Measurements from ENCODE around the gene RASL12. TPM values are rescaled to one million over a fixed set of nuclear protein-coding genes. Genes with fewer than 3 reads are reported as not detected.

The RASL12 gene
- total and polyA plus RNA-seq, 3 donors from 2014 or later = 43.9 to 75.2 (median 64.7) TPM

GRCh38 chr15:65041787-65042186 lies 26.0 kb downstream of the RASL12 start:
- Histone ChIP-seq H3K4me3 (no peak overlapping the region), H3K27ac (no peak overlapping the region), H3K36me3 (ENCODE audit: low read depth, missing control alignments) (no peaks in the 10 kb centered on the region), H3K27me3 (no peaks in the 10 kb centered on the region), H3K9me3 (no peaks in the 10 kb centered on the region), H3K4me1 (no peaks in the 10 kb centered on the region)
- WGBS, 2 donors = 91 to 93% methylated on average over 2 of the region's 2 CpGs
- DNase-seq = no peak
- TF ChIP-seq CTCF (IDR thresholded peaks at IDR 0.05) = no peak
- no peak for TF ChIP-seq POLR2A (IDR thresholded peaks at IDR 0.05)
- intact Hi-C loops (cut with DNase I; ENCODE audit: low total_unique reads) = no loop called here

- TF ChIP-seq POLR2A (IDR thresholded peaks at IDR 0.05) (no peak), CTCF (IDR thresholded peaks at IDR 0.05) (no peak)
- 90 to 91% methylated on average over 6 of the region's 6 CpGs for WGBS, 2 donors
- intact Hi-C loops (cut with DNase I; ENCODE audit: low total_unique reads) = no loop called here
- Histone ChIP-seq H3K27ac (no peak overlapping the region), H3K36me3 (ENCODE audit: low read depth, missing control alignments) (no peaks in the 10 kb centered on the region), H3K27me3 (no peaks in the 10 kb centered on the region), H3K9me3 (no peaks in the 10 kb centered on the region), H3K4me1 (no peaks in the 10 kb centered on the region), H3K4me3 (no peak overlapping the region)
- no peak for DNase-seq
Observed at GRCh38 chr15:65040461-65040860, 27.3 kb downstream of the RASL12 start.

- no peak overlapping the region for H3K27ac ChIP-seq
- intact Hi-C loops (cut with DNase I; ENCODE audit: low total_unique reads) = loop anchor here (10.0 kb wide), 1 partner anchor 46 kb away; no protein-coding TSS in a partner anchor
- H3K4me1 ChIP-seq = no peaks in the 10 kb centered on the region
Observed at GRCh38 chr15:65038836-65039235, 29.0 kb downstream of the RASL12 start.

GRCh38 chr15:65038428-65038827 lies 29.4 kb downstream of the RASL12 start:
- Histone ChIP-seq H3K4me1 (no peaks in the 10 kb centered on the region), H3K36me3 (ENCODE audit: low read depth, missing control alignments) (no peaks in the 10 kb centered on the region), H3K4me3 (no peak overlapping the region), H3K27me3 (no peaks in the 10 kb centered on the region), H3K9me3 (no peaks in the 10 kb centered on the region), H3K27ac (no peak overlapping the region)
- no peak for DNase-seq
- TF ChIP-seq POLR2A (IDR thresholded peaks at IDR 0.05) (no peak), CTCF (IDR thresholded peaks at IDR 0.05) (no peak)
- intact Hi-C loops (cut with DNase I; ENCODE audit: low total_unique reads) = loop anchor here (10.0 kb wide), 1 partner anchor 46 kb away; no protein-coding TSS in a partner anchor
- 94 to 98% methylated on average over 3 of the region's 3 CpGs for WGBS, 2 donors

More at GRCh38 chr15:65038836-65039235, 29.0 kb downstream of the RASL12 start:
- Histone ChIP-seq H3K36me3 (ENCODE audit: low read depth, missing control alignments) (no peaks in the 10 kb centered on the region), H3K27me3 (no peaks in the 10 kb centered on the region), H3K4me3 (no peak overlapping the region), H3K9me3 (no peaks in the 10 kb centered on the region)
- DNase-seq = no peak
- TF ChIP-seq CTCF (IDR thresholded peaks at IDR 0.05) (no peak), POLR2A (IDR thresholded peaks at IDR 0.05) (no peak)
- 79 to 82% methylated on average over 5 of the region's 5 CpGs for WGBS, 2 donors

GRCh38 chr15:65037309-65037708 lies 30.5 kb downstream of the RASL12 start:
- Histone ChIP-seq H3K36me3 (ENCODE audit: low read depth, missing control alignments) (no peaks in the 10 kb centered on the region), H3K9me3 (no peaks in the 10 kb centered on the region), H3K4me1 (no peaks in the 10 kb centered on the region), H3K27ac (no peak overlapping the region), H3K4me3 (no peak overlapping the region), H3K27me3 (no peaks in the 10 kb centered on the region)
- no peak for DNase-seq
- WGBS, 2 donors = 66 to 68% methylated on average over 1 of the region's 1 CpG
- TF ChIP-seq CTCF (IDR thresholded peaks at IDR 0.05) (no peak), POLR2A (IDR thresholded peaks at IDR 0.05) (no peak)
- intact Hi-C loops (cut with DNase I; ENCODE audit: low total_unique reads) = loop anchor here (10.0 kb wide), 1 partner anchor 47 kb away; no protein-coding TSS in a partner anchor
